Left ventricle myocardium inferior (tissue), 1 donor: ENCODE data around the gene SOX6. TPM values are rescaled to one million over a fixed set of nuclear protein-coding genes. Genes with fewer than 3 reads are reported as not detected.

Experiments
- DNase-seq: peaks from one replicate; pipeline ENCODE4 v3.0.0-alpha.2; 2020
- H3K27ac ChIP-seq: fragments of 200-600 bp; replicated peaks from 2 replicates; pipeline ENCODE4 v1.8.0; 2021
- H3K27me3 ChIP-seq: fragments of 200-600 bp; 2 replicates; pipeline ENCODE4 v1.8.0; 2021; ENCODE audit warnings: low read depth
- H3K36me3 ChIP-seq: fragments of 200-600 bp; 2 replicates; pipeline ENCODE4 v1.8.0; 2021
- H3K4me1 ChIP-seq: fragments of 200-600 bp; 2 replicates; pipeline ENCODE4 v1.8.0; 2021
- H3K4me3 ChIP-seq: fragments of 200-600 bp; 2 replicates; pipeline ENCODE4 v1.8.0; 2021; ENCODE audit warnings: mild to moderate bottlenecking, moderate library complexity
- H3K9me3 ChIP-seq: fragments of 200-600 bp; replicated peaks from 2 replicates; pipeline ENCODE4 v1.8.0; 2021
- CTCF ChIP-seq: fragments of 200-600 bp; IDR thresholded peaks from 2 replicates; pipeline ENCODE4 v1.8.0; 2021; ENCODE audit warnings: antibody characterized with exemption, mild to moderate bottlenecking, borderline replicate concordance
- intact Hi-C: fragments of 100-400 bp; cut with micrococcal nuclease; formaldehyde crosslinking; loops from one replicate; pipeline ENCODE4 v1.11.0; 2022
- total RNA-seq: library from RNA; stranded (reverse); fragmentation: NEBNext Ultra II Directional; extraction: Animal tissue kit (Norgen Biotek cat#: 25700); gene quantifications from one replicate; pipeline ENCODE4 v1.2.1, GENCODE V29; 2021
- donor health status: DM: no; HTN: yes; CAD: no; lungs with severe emphysema.

Gene SOX6
- total RNA-seq, 1 donor from 2014 or later = 20.2 TPM

GRCh38 chr11:16265022-16265421, 91.3 kb downstream of the SOX6 start:
- no peak for TF ChIP-seq CTCF
- Histone ChIP-seq H3K4me3 (no peak overlapping the region), H3K36me3 (no peaks in the 10 kb centered on the region), H3K27me3 (no peaks in the 10 kb centered on the region), H3K27ac (no peak overlapping the region), H3K4me1 (peaks cover 14% of the 10 kb centered on the region), H3K9me3 (peaks cover 20% of the 10 kb centered on the region)
- intact Hi-C loops = no loop called here
- no peak for DNase-seq

- H3K9me3 ChIP-seq = peaks cover 17% of the 10 kb centered on the region
- no peak for TF ChIP-seq CTCF
- no peak overlapping the region for H3K4me3 ChIP-seq
- intact Hi-C loops = no loop called here
- no peaks in the 10 kb centered on the region for H3K36me3 ChIP-seq
- H3K27me3 ChIP-seq = no peaks in the 10 kb centered on the region
- no peak overlapping the region for H3K27ac ChIP-seq
- DNase-seq = no peak
- H3K4me1 ChIP-seq = peaks cover 14% of the 10 kb centered on the region
These were observed 93.7 kb downstream of the SOX6 start for GRCh38 chr11:16262645-16262955.

- Histone ChIP-seq H3K36me3 (no peaks in the 10 kb centered on the region), H3K27ac (no peak overlapping the region), H3K4me3 (no peak overlapping the region), H3K9me3 (peaks cover 16% of the 10 kb centered on the region), H3K4me1 (peaks cover 14% of the 10 kb centered on the region), H3K27me3 (no peaks in the 10 kb centered on the region)
- no peak for DNase-seq
- no peak for TF ChIP-seq CTCF
- intact Hi-C loops = no loop called here
These were observed 94.3 kb downstream of the SOX6 start for GRCh38 chr11:16261836-16262644.

GRCh38 chr11:16252373-16252772, 104.0 kb downstream of the SOX6 start:
- Histone ChIP-seq H3K9me3 (no peaks in the 10 kb centered on the region), H3K27me3 (no peaks in the 10 kb centered on the region), H3K4me3 (no peak overlapping the region), H3K36me3 (no peaks in the 10 kb centered on the region), H3K27ac (no peak overlapping the region), H3K4me1 (peaks cover 10% of the 10 kb centered on the region)
- TF ChIP-seq CTCF = peak; percentile 35
- intact Hi-C loops = no loop called here
- DNase-seq = no peak

- TF ChIP-seq CTCF = no peak
- Histone ChIP-seq H3K4me3 (no peak overlapping the region), H3K27me3 (no peaks in the 10 kb centered on the region), H3K9me3 (peaks cover 14% of the 10 kb centered on the region), H3K4me1 (peaks cover 10% of the 10 kb centered on the region), H3K27ac (no peak overlapping the region), H3K36me3 (no peaks in the 10 kb centered on the region)
- no peak for DNase-seq
- intact Hi-C loops = no loop called here
These were observed 108.1 kb downstream of the SOX6 start for GRCh38 chr11:16248248-16248647.
